Neural progenitor cell (in vitro differentiated cells): ENCODE measurements around the gene PSTPIP1. TPM values are rescaled to one million over a fixed set of nuclear protein-coding genes. Genes with fewer than 3 reads are reported as not detected.

Source experiments
- DNase-seq: peaks from one replicate; pipeline ENCODE4 v3.0.0-alpha.2; 2016; ENCODE audit warnings: low spot score
- H2AFZ ChIP-seq: fragments of 200-600 bp; sonication (generic); replicated peaks from 2 replicates; pipeline ENCODE4 v1.6.1; 2016; ENCODE audit warnings: antibody characterized with exemption
- H3F3A ChIP-seq: fragments of 200-600 bp; sonication (generic); 2 replicates; pipeline ENCODE4 v1.6.1; 2016; ENCODE audit warnings: antibody characterized with exemption, low read depth
- H3K27ac ChIP-seq: fragments of 200-600 bp; sonication (generic); 2 replicates; pipeline ENCODE4 v1.5.1; 2016; ENCODE audit warnings: mild to moderate bottlenecking
- H3K27me3 ChIP-seq: fragments of 200-600 bp; sonication (generic); 2 replicates; pipeline ENCODE4 v1.6.1; 2016; ENCODE audit warnings: mild to moderate bottlenecking, moderate library complexity
- H3K36me3 ChIP-seq: fragments of 200-600 bp; sonication (generic); 2 replicates; pipeline ENCODE4 v1.5.1; 2016
- H3K4me1 ChIP-seq: fragments of 200-600 bp; sonication (generic); 2 replicates; pipeline ENCODE4 v1.6.1; 2016; ENCODE audit warnings: mixed run types
- H3K4me2 ChIP-seq: fragments of 200-600 bp; sonication (generic); 2 replicates; pipeline ENCODE4 v1.6.1; 2016
- H3K4me3 ChIP-seq: fragments of 200-600 bp; sonication (generic); 2 replicates; pipeline ENCODE4 v1.5.1; 2016
- H3K79me2 ChIP-seq: fragments of 200-600 bp; sonication (generic); 2 replicates; pipeline ENCODE4 v1.6.1; 2016; ENCODE audit warnings: low read depth
- H3K9ac ChIP-seq: fragments of 200-600 bp; sonication (generic); 2 replicates; pipeline ENCODE4 v1.6.1; 2016
- H3K9me3 ChIP-seq: fragments of 200-600 bp; sonication (generic); 2 replicates; pipeline ENCODE4 v1.5.1; 2016; ENCODE audit warnings: low read depth
- H4K20me1 ChIP-seq: fragments of 200-600 bp; sonication (generic); 2 replicates; pipeline ENCODE4 v1.6.1; 2016; ENCODE audit warnings: low read depth
- H3K27ac Mint-ChIP-seq: 3 replicates; pipeline ENCODE4 v1.8.0; 2021; ENCODE audit warnings: mixed read lengths
- H3K27me3 Mint-ChIP-seq: 2 replicates; pipeline ENCODE4 v1.8.0; 2022; ENCODE audit warnings: low read depth, mild to moderate bottlenecking, inconsistent platforms, moderate library complexity, mixed read lengths; ENCODE audit not compliant: insufficient read depth
- H3K36me3 Mint-ChIP-seq: 3 replicates; pipeline ENCODE4 v1.8.0; 2021; ENCODE audit warnings: mixed read lengths
- H3K4me1 Mint-ChIP-seq: 3 replicates; pipeline ENCODE4 v1.8.0; 2021; ENCODE audit warnings: mixed read lengths
- H3K4me3 Mint-ChIP-seq: 3 replicates; pipeline ENCODE4 v1.8.0; 2021; ENCODE audit warnings: mild to moderate bottlenecking, moderate library complexity, mixed read lengths
- H3K9me3 Mint-ChIP-seq: 3 replicates; pipeline ENCODE4 v1.8.0; 2020; ENCODE audit warnings: mixed read lengths
- CTCF ChIP-seq: fragments of 200-600 bp; sonication (generic); IDR thresholded peaks from 2 replicates; pipeline ENCODE4 v1.5.1; 2017; ENCODE audit warnings: antibody characterized with exemption, mild to moderate bottlenecking
- EZH2 ChIP-seq: fragments of 200-600 bp; sonication (generic); IDR thresholded peaks from 2 replicates; pipeline ENCODE4 v1.6.1; 2017; ENCODE audit warnings: antibody characterized with exemption, mild to moderate bottlenecking, moderate library complexity
- EZH2phosphoT487 ChIP-seq: fragments of 200-600 bp; sonication (generic); IDR thresholded peaks from 2 replicates; pipeline ENCODE4 v1.6.1; 2017; ENCODE audit warnings: antibody characterized with exemption
- total RNA-seq: library from RNA; depleted of rRNA; stranded (reverse); fragments of >200 nt; gene quantifications from 2 replicates; pipeline ENCODE4 v1.2.3, GENCODE V29; 2015; ENCODE audit warnings: low replicate concordance

The PSTPIP1 gene
- total RNA-seq, 1 donor from 2014 or later: 0.19 TPM

GRCh38 chr15:77075528-77075927, 80.6 kb downstream of the PSTPIP1 start:
- Mint-ChIP-seq H3K9me3 (no peaks in the 10 kb centered on the region), H3K27ac (no peak overlapping the region), H3K4me3 (no peak overlapping the region), H3K36me3 (no peaks in the 10 kb centered on the region), H3K27me3 (no peaks in the 10 kb centered on the region), H3K4me1 (peaks cover 6% of the 10 kb centered on the region)
- no peaks in the 10 kb centered on the region for H3K36me3 ChIP-seq
- no peak overlapping the region for H3K4me3 ChIP-seq
- no peaks in the 10 kb centered on the region for H3K27me3 ChIP-seq
- peaks cover 3% of the 10 kb centered on the region for H3K4me1 ChIP-seq
- DNase-seq: no peak
- peaks cover under 1% of the 10 kb centered on the region for H3K79me2 ChIP-seq
- peaks cover 8% of the 10 kb centered on the region for H3F3A ChIP-seq
- no peak overlapping the region for H3K4me2 ChIP-seq
- H3K9ac ChIP-seq: no peak overlapping the region
- TF ChIP-seq EZH2phosphoT487 (no peak), EZH2 (no peak), CTCF (no peak)
- H3K27ac ChIP-seq: no peak overlapping the region
- H3K9me3 ChIP-seq: no peaks in the 10 kb centered on the region
- no peak overlapping the region for H2AFZ ChIP-seq
- no peaks in the 10 kb centered on the region for H4K20me1 ChIP-seq

- Mint-ChIP-seq H3K4me3 (no peak overlapping the region), H3K36me3 (no peaks in the 10 kb centered on the region), H3K27me3 (no peaks in the 10 kb centered on the region), H3K9me3 (no peaks in the 10 kb centered on the region), H3K27ac (no peak overlapping the region), H3K4me1 (peaks cover 2% of the 10 kb centered on the region)
- Histone ChIP-seq H3K9ac (no peak overlapping the region), H3K4me3 (no peak overlapping the region), H3K9me3 (no peaks in the 10 kb centered on the region), H3K79me2 (no peaks in the 10 kb centered on the region), H3K27ac (no peak overlapping the region), H2AFZ (no peak overlapping the region), H3K4me1 (peaks cover under 1% of the 10 kb centered on the region), H4K20me1 (no peaks in the 10 kb centered on the region), H3F3A (peaks cover 8% of the 10 kb centered on the region), H3K4me2 (no peak overlapping the region), H3K36me3 (no peaks in the 10 kb centered on the region), H3K27me3 (no peaks in the 10 kb centered on the region)
- no peak for DNase-seq
- no peak for TF ChIP-seq CTCF
These were observed 81.5 kb downstream of the PSTPIP1 start for GRCh38 chr15:77076323-77076915.

- no peak overlapping the region for H3K4me3 ChIP-seq
- DNase-seq: no peak
- TF ChIP-seq EZH2phosphoT487 (no peak), EZH2 (no peak), CTCF (no peak)
- no peaks in the 10 kb centered on the region for H4K20me1 ChIP-seq
- no peaks in the 10 kb centered on the region for H3K27me3 ChIP-seq
- H3K36me3 ChIP-seq: no peaks in the 10 kb centered on the region
- no peak overlapping the region for H3K9ac ChIP-seq
- Mint-ChIP-seq H3K4me1 (peaks cover 7% of the 10 kb centered on the region), H3K4me3 (no peak overlapping the region), H3K27ac (no peak overlapping the region), H3K36me3 (no peaks in the 10 kb centered on the region), H3K9me3 (no peaks in the 10 kb centered on the region), H3K27me3 (peaks cover 7% of the 10 kb centered on the region)
- no peak overlapping the region for H3K27ac ChIP-seq
- peaks cover 3% of the 10 kb centered on the region for H3K4me1 ChIP-seq
- H3K79me2 ChIP-seq: no peaks in the 10 kb centered on the region
- H3F3A ChIP-seq: peaks cover 13% of the 10 kb centered on the region
- no peak overlapping the region for H2AFZ ChIP-seq
- H3K4me2 ChIP-seq: no peak overlapping the region
- no peaks in the 10 kb centered on the region for H3K9me3 ChIP-seq
These were observed 87.0 kb downstream of the PSTPIP1 start for GRCh38 chr15:77081971-77082370.
